NCI-H1417 treated with DMSO at 0.1 percent for 48 hours (cell line): Measurements from ENCODE around the gene ZBTB40.
A peak's percentile ranks its signal among the peaks of the same experiment; 100 is the strongest.

Experiments
- DNase-seq: peaks from one replicate; lab custom pipeline; 2025; lab: John Stamatoyannopoulos, UW

Gene ZBTB40

GRCh38 chr1:22451702-22452480 lies at the start of gene ZBTB40:
TSS of gene ZBTB40 (plus strand) at chr1:22451851. CDS start at chr1:22489949, 38,098 bp downstream.
- DNase-seq, result peak; percentile 73

- no peak for DNase-seq
These were observed 49.1 kb upstream of the ZBTB40 start for GRCh38 chr1:22402356-22403053.

GRCh38 chr1:22404486-22404885 lies 47.2 kb upstream of the ZBTB40 start:
- DNase-seq, result no peak

GRCh38 chr1:22406722-22407495 lies 44.7 kb upstream of the ZBTB40 start:
- no peak for DNase-seq

GRCh38 chr1:22408230-22408629 lies 43.4 kb upstream of the ZBTB40 start:
- no peak for DNase-seq

GRCh38 chr1:22410401-22410800 lies 41.2 kb upstream of the ZBTB40 start:
- DNase-seq, result no peak

- DNase-seq, result no peak
These were observed 40.6 kb upstream of the ZBTB40 start for GRCh38 chr1:22410928-22411495.

- no peak for DNase-seq
These were observed 40.1 kb upstream of the ZBTB40 start for GRCh38 chr1:22411589-22411988.

GRCh38 chr1:22412932-22413727 lies 38.5 kb upstream of the ZBTB40 start:
- DNase-seq, result no peak

GRCh38 chr1:22413799-22414198 lies 37.9 kb upstream of the ZBTB40 start:
- no peak for DNase-seq

GRCh38 chr1:22414244-22414751 lies 37.4 kb upstream of the ZBTB40 start:
- DNase-seq, result peak; percentile 24

- DNase-seq, result no peak
These were observed 36.2 kb upstream of the ZBTB40 start for GRCh38 chr1:22415489-22415888.

GRCh38 chr1:22416555-22417454 lies 34.8 kb upstream of the ZBTB40 start:
- peak; percentile 40 for DNase-seq

- DNase-seq, result no peak
These were observed 34.2 kb upstream of the ZBTB40 start for GRCh38 chr1:22417466-22417865.

GRCh38 chr1:22418312-22418711 lies 33.3 kb upstream of the ZBTB40 start:
- no peak for DNase-seq

GRCh38 chr1:22418933-22419382 lies 32.7 kb upstream of the ZBTB40 start:
- no peak for DNase-seq

- DNase-seq, result peak; percentile 37
These were observed 31.1 kb upstream of the ZBTB40 start for GRCh38 chr1:22420455-22421053.

- DNase-seq, result no peak
These were observed 24.9 kb upstream of the ZBTB40 start for GRCh38 chr1:22426781-22427180.

GRCh38 chr1:22428672-22429071 lies 23.0 kb upstream of the ZBTB40 start:
- no peak for DNase-seq

GRCh38 chr1:22431965-22432364 lies 19.7 kb upstream of the ZBTB40 start:
- DNase-seq, result no peak
